HG02943 (cell line): ENCODE data around the gene ZNF423.

Source experiments
- ATAC-seq: cut with Tn5 transposase; IDR thresholded peaks from one replicate; pipeline ENCODE4 v1.9.1; 2021; ENCODE audit warnings: mild to moderate bottlenecking, low read depth, moderate library complexity; ENCODE audit not compliant: unreplicated experiment

Gene ZNF423

GRCh38 chr16:49701789-49702494, 154.0 kb downstream of the ZNF423 start:
- ATAC-seq = no peak

- no peak for ATAC-seq
Observed at GRCh38 chr16:49701065-49701685, 154.7 kb downstream of the ZNF423 start.

GRCh38 chr16:49700251-49701064, 155.5 kb downstream of the ZNF423 start:
- no peak for ATAC-seq

GRCh38 chr16:49699841-49700175, 156.1 kb downstream of the ZNF423 start:
- ATAC-seq = no peak

GRCh38 chr16:49698931-49699840, 156.7 kb downstream of the ZNF423 start:
- ATAC-seq = no peak

- no peak for ATAC-seq
Observed at GRCh38 chr16:49698453-49698815, 157.5 kb downstream of the ZNF423 start.

- no peak for ATAC-seq
Observed at GRCh38 chr16:49697631-49698452, 158.1 kb downstream of the ZNF423 start.

- ATAC-seq = no peak
Observed at GRCh38 chr16:49696414-49697101, 159.4 kb downstream of the ZNF423 start.

GRCh38 chr16:49695782-49696413, 160.0 kb downstream of the ZNF423 start:
- ATAC-seq = no peak

- no peak for ATAC-seq
Observed at GRCh38 chr16:49693445-49693844, 162.5 kb downstream of the ZNF423 start.

- ATAC-seq = no peak
Observed at GRCh38 chr16:49690778-49691177, 165.1 kb downstream of the ZNF423 start.

- ATAC-seq = no peak
Observed at GRCh38 chr16:49688036-49688697, 167.7 kb downstream of the ZNF423 start.

GRCh38 chr16:49687476-49688002, 168.4 kb downstream of the ZNF423 start:
- no peak for ATAC-seq

- no peak for ATAC-seq
Observed at GRCh38 chr16:49684696-49685095, 171.2 kb downstream of the ZNF423 start.

- ATAC-seq = no peak
Observed at GRCh38 chr16:49682577-49683165, 173.2 kb downstream of the ZNF423 start.

- no peak for ATAC-seq
Observed at GRCh38 chr16:49681217-49681883, 174.6 kb downstream of the ZNF423 start.

GRCh38 chr16:49679095-49679494, 176.8 kb downstream of the ZNF423 start:
- ATAC-seq = no peak
